GM12872 (cell line): ENCODE results near the gene ENOX1.

Source experiments
- CTCF ChIP-seq: IDR thresholded peaks from 3 replicates; pipeline ENCODE4 v1.5.1; 2011; ENCODE audit warnings: low read depth, mild to moderate bottlenecking, low read length, moderate library complexity; ENCODE audit not compliant: insufficient read depth

The ENOX1 gene

GRCh38 chr13:43640476-43640875 lies 146.3 kb downstream of the ENOX1 start:
- no peak for TF ChIP-seq CTCF

GRCh38 chr13:43631106-43631505 lies 155.7 kb downstream of the ENOX1 start:
- no peak for TF ChIP-seq CTCF

- no peak for TF ChIP-seq CTCF
Measured at GRCh38 chr13:43629691-43630480, 156.9 kb downstream of the ENOX1 start.

GRCh38 chr13:43626994-43627393 lies 159.8 kb downstream of the ENOX1 start:
- TF ChIP-seq CTCF: no peak

GRCh38 chr13:43614063-43614462 lies 172.7 kb downstream of the ENOX1 start:
- TF ChIP-seq CTCF: no peak

- no peak for TF ChIP-seq CTCF
Measured at GRCh38 chr13:43611281-43612273, 175.2 kb downstream of the ENOX1 start.
